HUES64 (cell line): ENCODE results near the gene BRD9.
"Not testable (repeated sequence)": the region's sequence is repeated elsewhere in the genome, so short reads cannot be mapped to it uniquely, and the experiment has no call there.

Experiments used
- H3K27ac ChIP-seq: 2 replicates; pipeline ENCODE4 v1.7.0; 2013; ENCODE audit warnings: low read depth, low read length, inconsistent platforms
- H3K27me3 ChIP-seq: 2 replicates; pipeline ENCODE4 v1.6.1; 2013; ENCODE audit warnings: mild to moderate bottlenecking, low read length; ENCODE audit not compliant: insufficient read depth
- H3K36me3 ChIP-seq: 2 replicates; pipeline ENCODE4 v1.6.1; 2013; ENCODE audit warnings: mild to moderate bottlenecking, low read length; ENCODE audit not compliant: insufficient read depth
- H3K4me1 ChIP-seq: 2 replicates; pipeline ENCODE4 v1.6.1; 2013; ENCODE audit warnings: mild to moderate bottlenecking, low read length, moderate library complexity; ENCODE audit not compliant: insufficient read depth
- H3K4me3 ChIP-seq: 2 replicates; pipeline ENCODE4 v1.5.1; 2013; ENCODE audit warnings: mild to moderate bottlenecking, low read length, moderate library complexity
- H3K9ac ChIP-seq: 2 replicates; pipeline ENCODE4 v1.6.1; 2013; ENCODE audit warnings: mild to moderate bottlenecking, low read depth, low read length
- H3K9me3 ChIP-seq: 2 replicates; pipeline ENCODE4 v1.6.1; 2013; ENCODE audit warnings: low read depth, low read length; ENCODE audit not compliant: insufficient read depth
- WGBS: fragments of 150-250, 120-280 bp; methylation state at CpG from one replicate; pipeline ENCODE4 v1.1.7; 2013; ENCODE audit warnings: missing lambda C conversion rate; 5-methylcytosine and 5-hydroxymethylcytosine counted together

BRD9 gene

GRCh38 chr5:845676-846601, 46.7 kb downstream of the BRD9 start:
- H3K9ac ChIP-seq, H3K4me3 ChIP-seq, H3K27me3 ChIP-seq, H3K9me3 ChIP-seq, H3K4me1 ChIP-seq, H3K36me3 ChIP-seq, H3K27ac ChIP-seq: not testable (repeated sequence)
- WGBS, result 93% methylated on average over 21 of the region's 35 CpGs

- H3K27ac ChIP-seq, H3K27me3 ChIP-seq, H3K36me3 ChIP-seq, H3K9me3 ChIP-seq, H3K4me1 ChIP-seq, H3K4me3 ChIP-seq, H3K9ac ChIP-seq: not testable (repeated sequence)
- whole genome bisulfite sequencing, result 84% methylated on average over 12 of the region's 21 CpGs
These were observed 47.4 kb downstream of the BRD9 start for GRCh38 chr5:845031-845675.

- H3K27me3 ChIP-seq, H3K27ac ChIP-seq, H3K36me3 ChIP-seq, H3K9me3 ChIP-seq, H3K4me3 ChIP-seq, H3K4me1 ChIP-seq, H3K9ac ChIP-seq: not testable (repeated sequence)
- WGBS, result 97% methylated on average over 14 of the region's 16 CpGs
These were observed 48.2 kb downstream of the BRD9 start for GRCh38 chr5:844426-844825.

- H3K4me1 ChIP-seq, H3K4me3 ChIP-seq, H3K27me3 ChIP-seq, H3K36me3 ChIP-seq, H3K27ac ChIP-seq, H3K9ac ChIP-seq, H3K9me3 ChIP-seq: not testable (repeated sequence)
- WGBS, result 92% methylated on average over 22 of the region's 22 CpGs
These were observed 48.7 kb downstream of the BRD9 start for GRCh38 chr5:843926-844325.

- not testable (repeated sequence) for H3K27me3 ChIP-seq, H3K9me3 ChIP-seq, H3K9ac ChIP-seq, H3K36me3 ChIP-seq, H3K4me3 ChIP-seq, H3K4me1 ChIP-seq, H3K27ac ChIP-seq
- WGBS, result 93% methylated on average over 14 of the region's 26 CpGs
These were observed 49.2 kb downstream of the BRD9 start for GRCh38 chr5:843371-843770.

- not testable (repeated sequence) for H3K36me3 ChIP-seq, H3K4me3 ChIP-seq, H3K9me3 ChIP-seq, H3K4me1 ChIP-seq, H3K27ac ChIP-seq, H3K9ac ChIP-seq, H3K27me3 ChIP-seq
- 93% methylated on average over 24 of the region's 32 CpGs for WGBS
These were observed 50.0 kb downstream of the BRD9 start for GRCh38 chr5:842402-843221.

GRCh38 chr5:841531-842401, 50.8 kb downstream of the BRD9 start:
- not testable (repeated sequence) for H3K36me3 ChIP-seq, H3K9ac ChIP-seq, H3K9me3 ChIP-seq, H3K27ac ChIP-seq, H3K4me3 ChIP-seq, H3K27me3 ChIP-seq, H3K4me1 ChIP-seq
- 84% methylated on average over 12 of the region's 15 CpGs for WGBS

- H3K4me3 ChIP-seq, H3K4me1 ChIP-seq, H3K36me3 ChIP-seq, H3K9me3 ChIP-seq, H3K27me3 ChIP-seq, H3K27ac ChIP-seq, H3K9ac ChIP-seq: not testable (repeated sequence)
- WGBS, result 96% methylated on average over 8 of the region's 10 CpGs
These were observed 51.6 kb downstream of the BRD9 start for GRCh38 chr5:840974-841435.

GRCh38 chr5:840118-840973, 52.3 kb downstream of the BRD9 start:
- not testable (repeated sequence) for H3K9me3 ChIP-seq, H3K4me3 ChIP-seq, H3K4me1 ChIP-seq, H3K27me3 ChIP-seq, H3K27ac ChIP-seq, H3K9ac ChIP-seq, H3K36me3 ChIP-seq
- 94% methylated on average over 20 of the region's 21 CpGs for WGBS

GRCh38 chr5:838431-838851, 54.2 kb downstream of the BRD9 start:
- H3K9ac ChIP-seq, H3K9me3 ChIP-seq, H3K36me3 ChIP-seq, H3K27ac ChIP-seq, H3K27me3 ChIP-seq, H3K4me3 ChIP-seq, H3K4me1 ChIP-seq: not testable (repeated sequence)
- WGBS, result 90% methylated on average over 10 of the region's 10 CpGs
